ENCODE measurements around the gene KIF21A. TPM values are rescaled to one million over a fixed set of nuclear protein-coding genes. Genes with fewer than 3 reads are reported as not detected.
A peak's percentile ranks its signal among the peaks of the same experiment; 100 is the strongest.

KIF21A gene
- total and polyA plus RNA-seq, 12 donors = 11.4 to 71.8 (median 49.9) TPM

- H3K36me3 ChIP-seq = peaks cover 0 to 49% (median 5%) of the 10 kb centered on the region in 9 donors
Observed at GRCh38 chr12:39329876-39330275, 113.0 kb downstream of the KIF21A start.

DNA sequence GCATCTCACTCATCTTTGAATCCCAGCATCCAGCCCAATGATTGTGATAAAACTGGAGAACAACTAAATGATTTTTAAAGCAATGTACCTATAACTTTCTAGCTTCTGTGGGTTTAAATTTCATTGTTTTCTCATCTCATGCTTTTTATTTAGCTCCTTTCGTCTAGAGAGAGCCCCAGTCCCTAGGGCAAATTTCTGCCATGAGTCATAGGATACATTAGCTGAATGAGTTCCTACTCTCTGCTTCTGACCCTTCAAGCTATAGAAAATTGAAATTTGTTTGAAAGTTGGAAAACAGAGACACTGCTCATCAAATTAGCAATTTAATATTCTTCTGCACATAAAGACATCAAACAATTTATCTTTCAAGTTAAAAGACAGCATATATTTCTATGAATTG is 113.9 kb downstream of the KIF21A start:
- ATAC-seq = no peak
- H3K4me3 ChIP-seq = no peak overlapping the region
- TF ChIP-seq CTCF (IDR thresholded peaks at IDR 0.05) = no peak
- intact Hi-C loops (cut with DNase I) = loop anchor here in 4 of 10 donors (10.0 kb wide), 2 partner anchors 116 to 366 kb away; partner anchors contain the start of gene KIF21A (in 2 of the 4)
- 63 to 68% methylated on average over 1 of the region's 1 CpG for WGBS, 2 donors
- H3K27ac ChIP-seq = no peak overlapping the region
- peaks cover 0 to 52% (median 5%) of the 10 kb centered on the region in 9 donors for H3K36me3 ChIP-seq
- H3K9me3 ChIP-seq = no peaks in the 10 kb centered on the region
- DNase-seq = no peak
- H3K4me1 ChIP-seq = peaks cover 0 to 15% (median 5%) of the 10 kb centered on the region in 9 donors
- H3K27me3 ChIP-seq = no peaks in the 10 kb centered on the region

More at GRCh38 chr12:39329876-39330275, 113.0 kb downstream of the KIF21A start:
- no peak for ATAC-seq
- intact Hi-C loops (cut with DNase I) = loop anchor here in 4 of 10 donors (10.0 kb wide), 2 partner anchors 115 to 365 kb away; partner anchors contain the start of gene KIF21A (in 2 of the 4)
- WGBS, 2 donors = 97% methylated on average over 4 of the region's 4 CpGs
- Histone ChIP-seq H3K4me3 (no peak overlapping the region), H3K27ac (no peak overlapping the region), H3K9me3 (no peaks in the 10 kb centered on the region), H3K27me3 (no peaks in the 10 kb centered on the region), H3K4me1 (peaks cover 0 to 15% (median 5%) of the 10 kb centered on the region in 9 donors)
- no peak for DNase-seq
- TF ChIP-seq CTCF (IDR thresholded peaks at IDR 0.05) = no peak

- no peak for TF ChIP-seq CTCF (IDR thresholded peaks at IDR 0.05)
- 50 to 53% methylated on average over 6 of the region's 6 CpGs for WGBS, 2 donors
- Histone ChIP-seq H3K4me1 (peaks cover 0 to 15% (median 5%) of the 10 kb centered on the region in 9 donors), H3K36me3 (peaks cover 0 to 52% (median 5%) of the 10 kb centered on the region in 9 donors), H3K27me3 (no peaks in the 10 kb centered on the region), H3K9me3 (no peaks in the 10 kb centered on the region), H3K4me3 (no peak overlapping the region), H3K27ac (peak overlapping the region in 5 of 10 donors; percentile 8 to 39 (median 19))
- intact Hi-C loops (cut with DNase I) = loop anchor here in 4 of 10 donors (10.0 kb wide), 2 partner anchors 117 to 367 kb away; partner anchors contain the start of gene KIF21A (in 2 of the 4)
- DNase-seq (no peak), ATAC-seq (peak in 5 of 8 donors; percentile 33 to 70 (median 53))
Observed at GRCh38 chr12:39327965-39328364, 115.0 kb downstream of the KIF21A start.

DNA sequence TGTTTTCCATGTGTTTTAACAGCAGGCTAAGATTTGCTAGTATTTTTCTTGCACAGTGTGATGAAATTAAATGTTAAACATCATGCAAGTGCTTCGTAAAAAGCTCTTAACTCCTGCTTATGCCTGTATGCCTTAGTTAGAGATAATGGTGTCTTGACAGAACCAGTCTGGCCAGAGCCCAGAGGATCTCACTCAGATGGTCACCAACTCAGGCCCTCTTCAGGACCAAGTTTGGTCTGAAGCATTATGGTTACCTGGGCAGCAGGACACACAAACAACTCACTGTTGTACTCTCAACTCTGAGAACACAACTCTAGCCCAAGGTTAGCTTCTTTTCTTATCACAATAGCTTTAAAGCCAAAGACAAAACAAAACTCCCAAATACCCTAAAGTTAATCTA is 115.4 kb downstream of the KIF21A start:
- DNase-seq = peak in 1 of 2 donors; percentile 5
- 44 to 54% methylated on average over 1 of the region's 1 CpG for WGBS, 2 donors
- no peak for TF ChIP-seq CTCF (IDR thresholded peaks at IDR 0.05)
- Histone ChIP-seq H3K4me1 (peaks cover 0 to 15% (median 5%) of the 10 kb centered on the region in 9 donors), H3K27ac (peak overlapping the region in 6 of 10 donors; percentile 8 to 39 (median 20)), H3K9me3 (no peaks in the 10 kb centered on the region), H3K27me3 (no peaks in the 10 kb centered on the region), H3K4me3 (no peak overlapping the region), H3K36me3 (peaks cover 0 to 47% (median 5%) of the 10 kb centered on the region in 9 donors)
- peak in 6 of 8 donors; percentile 50 to 91 (median 70) for ATAC-seq
- intact Hi-C loops (cut with DNase I) = loop anchor here in 4 of 10 donors (10.0 kb wide), 2 partner anchors 117 to 367 kb away; partner anchors contain the start of gene KIF21A (in 2 of the 4)
